ENCODE results near the gene HID1. TPM values are rescaled to one million over a fixed set of nuclear protein-coding genes. Genes with fewer than 3 reads are reported as not detected.

HID1 gene
- total RNA-seq, 1 donor from 2014 or later: 8.5 TPM

- ATAC-seq (no peak), DNase-seq (ENCODE audit: missing footprints) (no peak)
- intact Hi-C loops (cut with DNase I): no loop called here
Observed at GRCh38 chr17:74937064-74938051, 35.2 kb downstream of the HID1 start.

GRCh38 chr17:74936470-74936799, 36.1 kb downstream of the HID1 start:
- no peak for DNase-seq (ENCODE audit: missing footprints)

GRCh38 chr17:74935585-74936469, 36.7 kb downstream of the HID1 start, which contains the start of gene OTOP3:
Gene OTOP3 (plus strand): TSS chr17:74935898. CDS start chr17:74935922, 24 bp downstream.
- DNase-seq (ENCODE audit: missing footprints): no peak
- intact Hi-C loops (cut with DNase I): no loop called here
- no peak for ATAC-seq

More at GRCh38 chr17:74936470-74936799, 36.1 kb downstream of the HID1 start:
- ATAC-seq: no peak
- intact Hi-C loops (cut with DNase I): no loop called here

GRCh38 chr17:74935048-74935447, 37.5 kb downstream of the HID1 start:
- intact Hi-C loops (cut with DNase I): no loop called here
- ATAC-seq (no peak), DNase-seq (ENCODE audit: missing footprints) (no peak)

GRCh38 chr17:74930535-74931036, 42.0 kb downstream of the HID1 start:
- ATAC-seq (no peak), DNase-seq (ENCODE audit: missing footprints) (no peak)
- intact Hi-C loops (cut with DNase I): no loop called here

GRCh38 chr17:74928786-74929185, 43.8 kb downstream of the HID1 start:
- intact Hi-C loops (cut with DNase I): no loop called here
- DNase-seq (ENCODE audit: missing footprints) (no peak), ATAC-seq (no peak)

GRCh38 chr17:74925242-74925641, 47.3 kb downstream of the HID1 start:
- intact Hi-C loops (cut with DNase I): no loop called here
- DNase-seq (ENCODE audit: missing footprints): no peak
- ATAC-seq: no peak

GRCh38 chr17:74924250-74924948, 48.2 kb downstream of the HID1 start, which contains the start of gene OTOP2:
Gene OTOP2 (plus strand): TSS chr17:74924273. CDS start chr17:74924633, 360 bp downstream.
- intact Hi-C loops (cut with DNase I): no loop called here
- no peak for DNase-seq (ENCODE audit: missing footprints)
- ATAC-seq: peak; percentile 8

GRCh38 chr17:74923538-74924249, 48.9 kb downstream of the HID1 start:
- DNase-seq (ENCODE audit: missing footprints) (peak; percentile 90), ATAC-seq (peak; percentile 52)
- intact Hi-C loops (cut with DNase I): no loop called here

GRCh38 chr17:74922694-74923537, 49.6 kb downstream of the HID1 start, which contains the start of gene USH1G:
Gene USH1G (minus strand): TSS chr17:74923255. CDS start chr17:74923073, 182 bp downstream.
- ATAC-seq (peak; percentile 26), DNase-seq (ENCODE audit: missing footprints) (no peak)
- intact Hi-C loops (cut with DNase I): no loop called here

- intact Hi-C loops (cut with DNase I): no loop called here
- DNase-seq (ENCODE audit: missing footprints): no peak
Observed at GRCh38 chr17:74922172-74922571, 50.4 kb downstream of the HID1 start.

GRCh38 chr17:74921769-74922168, 50.8 kb downstream of the HID1 start:
- DNase-seq (ENCODE audit: missing footprints) (no peak), ATAC-seq (no peak)
- intact Hi-C loops (cut with DNase I): no loop called here

More at GRCh38 chr17:74922172-74922571, 50.4 kb downstream of the HID1 start:
- ATAC-seq: no peak

GRCh38 chr17:74921026-74921681, 51.4 kb downstream of the HID1 start:
- intact Hi-C loops (cut with DNase I): no loop called here
- ATAC-seq (no peak), DNase-seq (ENCODE audit: missing footprints) (no peak)

- intact Hi-C loops (cut with DNase I): no loop called here
Observed at GRCh38 chr17:74920642-74921025, 51.9 kb downstream of the HID1 start.

GRCh38 chr17:74920306-74920620, 52.3 kb downstream of the HID1 start:
- intact Hi-C loops (cut with DNase I): no loop called here
- ATAC-seq (no peak), DNase-seq (ENCODE audit: missing footprints) (no peak)

More at GRCh38 chr17:74920642-74921025, 51.9 kb downstream of the HID1 start:
- DNase-seq (ENCODE audit: missing footprints) (no peak), ATAC-seq (no peak)

GRCh38 chr17:74919440-74920305, 52.9 kb downstream of the HID1 start:
- DNase-seq (ENCODE audit: missing footprints) (no peak), ATAC-seq (no peak)
- intact Hi-C loops (cut with DNase I): no loop called here

All from Right ventricle myocardium inferior (tissue), 1 donor.